HCT116 (cell line): ENCODE measurements around the gene DRD4. TPM values are rescaled to one million over a fixed set of nuclear protein-coding genes. Genes with fewer than 3 reads are reported as not detected.

Experiments
- ATAC-seq: fragments of 200-7000 bp; cut with Tn5 transposase; 2 replicates; pipeline ENCODE4 v1.9.1; 2020; ENCODE audit warnings: mild to moderate bottlenecking, moderate library complexity
- BruUV-seq: library from RNA; stranded (reverse); fragments of 400-500 nt; replicated peaks from 2 replicates; lab custom pipeline; 2021; lab: Mats Ljungman, UMichigan
- CTCF ChIA-PET: fragments of 300-600 bp; sonication (Branson Sonifier 250); formaldehyde crosslinking; loops from one replicate; lab custom pipeline; 2021; ENCODE audit warnings: antibody characterized with exemption; lab: Charles Lee
- POLR2A ChIA-PET: fragments of 300-600, 350-600 bp; sonication (Branson Sonifier 250); formaldehyde crosslinking; loops from one replicate; lab custom pipeline; 2021; ENCODE audit warnings: antibody characterized with exemption; lab: Charles Lee
- RAD21 ChIA-PET, 2 experiments: fragments of 300-600 bp; sonication (Branson Sonifier 250); formaldehyde crosslinking; loops; one replicate each; lab custom pipeline; 2023; ENCODE audit warnings: low total read pairs in 2 of 2; ENCODE audit not compliant: uncharacterized antibody in 2 of 2, unreplicated experiment in 2 of 2, low non-redundant PET in 1 of 2; lab: Charles Lee
- DNase-seq: peaks from one replicate; pipeline ENCODE4 v3.0.0-alpha.2; 2010; ENCODE audit warnings: low read depth, low spot score
- H2AFZ ChIP-seq: fragments of 200-600 bp; shearing (Covaris generic), sonication (generic); 2 replicates; pipeline ENCODE4 v1.6.1; 2017; ENCODE audit warnings: low read depth, mixed run types, mixed read lengths, antibody characterized with exemption, low read length; ENCODE audit not compliant: poor library complexity, severe bottlenecking
- H3K27ac ChIP-seq: 2 replicates; pipeline ENCODE4 v1.5.1; 2012; ENCODE audit warnings: low read depth, low read length
- H3K27me3 ChIP-seq: fragments of 200-600 bp; sonication (generic); 2 replicates; pipeline ENCODE4 v1.6.1; 2016; ENCODE audit warnings: mixed run types, low read length, mixed read lengths; ENCODE audit not compliant: insufficient read depth
- H3K36me3 ChIP-seq, 2 experiments: fragments of 200-500 bp in 1 of 2; fragments of 200-600 bp in 1 of 2; sonication (Bioruptor generic) in 1 of 2; sonication (generic) in 1 of 2; 2 replicates each; pipeline versions ENCODE4 v1.5.1 to v1.6.1; 2014 to 2016; ENCODE audit warnings: low read length in 2 of 2, inconsistent platforms in 1 of 2, mixed read lengths in 1 of 2, mixed run types in 1 of 2; ENCODE audit not compliant: insufficient read depth in 2 of 2, control insufficient read depth in 1 of 2
- H3K4me1 ChIP-seq, 2 experiments: fragments of 200-600 bp in 1 of 2; sonication (generic) in 1 of 2; 2 replicates each; pipeline versions ENCODE4 v1.5.1 to v1.6.1; 2012 to 2017; ENCODE audit warnings: low read length in 2 of 2, inconsistent platforms in 1 of 2, mild to moderate bottlenecking in 1 of 2, mixed read lengths in 1 of 2, mixed run types in 1 of 2, moderate library complexity in 1 of 2; ENCODE audit not compliant: insufficient read depth in 2 of 2, control insufficient read depth in 1 of 2
- H3K4me2 ChIP-seq: fragments of 200-600 bp; sonication (generic); 2 replicates; pipeline ENCODE4 v1.6.1; 2017; ENCODE audit warnings: mixed run types, low read length, mixed read lengths
- H3K4me3 ChIP-seq, 2 experiments: fragments of 200-600 bp in 1 of 2; sonication (generic) in 1 of 2; replicated peaks in 1 of 2; 2 replicates each; pipeline ENCODE4 v1.5.1; 2011 to 2016; ENCODE audit warnings: low read length in 2 of 2, control low read depth in 1 of 2, low read depth in 1 of 2, mild to moderate bottlenecking in 1 of 2, mixed read lengths in 1 of 2, mixed run types in 1 of 2
- H3K79me2 ChIP-seq: fragments of 200-600 bp; sonication (generic); 2 replicates; pipeline ENCODE4 v1.6.1; 2017; ENCODE audit warnings: mild to moderate bottlenecking, mixed run types, low read length, moderate library complexity, mixed read lengths; ENCODE audit not compliant: insufficient read depth
- H3K9ac ChIP-seq: fragments of 200-600 bp; sonication (generic); 2 replicates; pipeline ENCODE4 v1.6.1; 2016; ENCODE audit warnings: low read length, mixed read lengths
- H3K9me2 ChIP-seq: fragments of 200-600 bp; sonication (generic), shearing (Covaris generic); 2 replicates; pipeline ENCODE4 v1.6.1; 2017; ENCODE audit warnings: mixed run types, mild to moderate bottlenecking, moderate library complexity; ENCODE audit not compliant: insufficient read depth
- H3K9me3 ChIP-seq, 2 experiments: fragments of 200-500 bp in 1 of 2; fragments of 200-600 bp in 1 of 2; sonication (Bioruptor generic) in 1 of 2; sonication (generic) in 1 of 2; 2 replicates each; pipeline ENCODE4 v1.6.1; 2014 to 2017; ENCODE audit warnings: low read length in 2 of 2, mixed read lengths in 2 of 2, inconsistent platforms in 1 of 2, low read depth in 1 of 2, mild to moderate bottlenecking in 1 of 2, mixed run types in 1 of 2, moderate library complexity in 1 of 2; ENCODE audit not compliant: control insufficient read depth in 1 of 2, insufficient read depth in 1 of 2
- H4K20me1 ChIP-seq: fragments of 200-600 bp; sonication (generic), shearing (Covaris generic); 2 replicates; pipeline ENCODE4 v1.6.1; 2017; ENCODE audit warnings: mixed run types, mild to moderate bottlenecking, moderate library complexity; ENCODE audit not compliant: insufficient read depth
- CBX3 ChIP-seq: IDR thresholded peaks from 2 replicates; pipeline ENCODE4 v1.6.1; 2012; ENCODE audit warnings: low read depth
- EZH2phosphoT487 ChIP-seq: fragments of 200-600 bp; IDR thresholded peaks from 2 replicates; pipeline ENCODE4 v1.6.1; 2018; ENCODE audit warnings: antibody characterized with exemption, borderline replicate concordance
- POLR2A ChIP-seq: IDR thresholded peaks from 2 replicates; pipeline ENCODE4 v1.7.0; 2011; ENCODE audit warnings: borderline replicate concordance; ENCODE audit not compliant: insufficient read depth, insufficient read length; ENCODE audit errors: extremely low read depth
- POLR2AphosphoS5 ChIP-seq: IDR thresholded peaks from 2 replicates; pipeline ENCODE4 v1.6.1; 2011; ENCODE audit warnings: mild to moderate bottlenecking, low read depth, low read length, moderate library complexity
- SP1 ChIP-seq: IDR thresholded peaks from 2 replicates; pipeline ENCODE4 v1.6.1; 2012; ENCODE audit warnings: low read depth
- SRF ChIP-seq: IDR thresholded peaks from 2 replicates; pipeline ENCODE4 v1.6.1; 2012; ENCODE audit warnings: low read depth
- ZNF274 ChIP-seq: fragments of 200-500 bp; sonication (Bioruptor generic); IDR thresholded peaks from 2 replicates; pipeline ENCODE4 v1.6.1; 2014; ENCODE audit warnings: mild to moderate bottlenecking, low read depth, low read length, inconsistent platforms
- intact Hi-C: fragments of 100-400 bp; cut with micrococcal nuclease; formaldehyde crosslinking; loops from 2 replicates; pipeline ENCODE4 v1.10.0; 2022
- total RNA-seq: library from RNA; stranded (reverse); gene quantifications from one replicate; pipeline ENCODE4 v1.2.1, GENCODE V29; 2021; ENCODE audit not compliant: unreplicated experiment

DRD4 gene
- total RNA-seq, 1 experiment from 2014 or later: 2.4 TPM

GRCh38 chr11:618856-619627 lies 18.0 kb upstream of the DRD4 start:
- ATAC-seq (no peak), DNase-seq (no peak)
- H2AFZ ChIP-seq: no peak overlapping the region
- peaks cover 20% of the 10 kb centered on the region; the same call in 1 of the 2 replicates for H3K79me2 ChIP-seq
- H3K27ac ChIP-seq: no peak overlapping the region
- no TSS peak for BruUV-seq
- TF ChIP-seq EZH2phosphoT487: no peak
- no peak for TF ChIP-seq SP1
- TF ChIP-seq POLR2AphosphoS5: no peak
- no peak for TF ChIP-seq SRF
- no peak for TF ChIP-seq ZNF274
- no peak for TF ChIP-seq POLR2A
- intact Hi-C loops: no loop called here
- no peak overlapping the region for H3K4me3 ChIP-seq
- POLR2A ChIA-PET: no interaction called here
- no peaks in the 10 kb centered on the region for H3K9me2 ChIP-seq
- peaks cover 0 to 33% of the 10 kb centered on the region in 2 experiments; a peak in 3 of 4 replicates for H3K4me1 ChIP-seq
- RAD21 ChIA-PET: no interaction called here
- no peaks in the 10 kb centered on the region for H3K9me3 ChIP-seq
- H3K4me2 ChIP-seq: no peak overlapping the region
- peaks cover 1% of the 10 kb centered on the region; the same call in 1 of the 2 replicates for H4K20me1 ChIP-seq
- peaks cover 3 to 4% of the 10 kb centered on the region in 2 experiments; a peak in 2 of 4 replicates for H3K36me3 ChIP-seq
- H3K27me3 ChIP-seq: no peaks in the 10 kb centered on the region
- CTCF ChIA-PET: no interaction called here
- H3K9ac ChIP-seq: no peak overlapping the region

GRCh38 chr11:619628-620050 lies 17.4 kb upstream of the DRD4 start:
- H3K9me2 ChIP-seq: no peaks in the 10 kb centered on the region
- no peak overlapping the region for H3K9ac ChIP-seq
- no peak overlapping the region for H3K4me2 ChIP-seq
- peaks cover 0 to 32% of the 10 kb centered on the region in 2 experiments; a peak in 3 of 4 replicates for H3K4me1 ChIP-seq
- no peak overlapping the region for H3K4me3 ChIP-seq
- ChIA-PET POLR2A (no interaction called here), CTCF (no interaction called here), RAD21 (no interaction called here)
- H2AFZ ChIP-seq: no peak overlapping the region
- intact Hi-C loops: no loop called here
- no peaks in the 10 kb centered on the region for H4K20me1 ChIP-seq
- no peak overlapping the region for H3K27ac ChIP-seq
- TF ChIP-seq CBX3: no peak
- H3K36me3 ChIP-seq: peaks cover 3 to 4% of the 10 kb centered on the region in 2 experiments; a peak in 2 of 4 replicates
- no peaks in the 10 kb centered on the region for H3K27me3 ChIP-seq
- no peaks in the 10 kb centered on the region for H3K9me3 ChIP-seq
- ATAC-seq (no peak), DNase-seq (no peak)
- peaks cover 14% of the 10 kb centered on the region; the same call in 1 of the 2 replicates for H3K79me2 ChIP-seq
- BruUV-seq: no TSS peak
